A673 (cell line): ENCODE data around the gene MAST3.

Source experiments
- EZH2 ChIP-seq: fragments of 200-600 bp; sonication (generic); IDR thresholded peaks from 2 replicates; pipeline ENCODE4 v1.6.1; 2017; ENCODE audit warnings: borderline replicate concordance, low read depth, mild to moderate bottlenecking, mixed read lengths, antibody characterized with exemption, low read length; ENCODE audit not compliant: poor library complexity, severe bottlenecking
- TF ChIP-seq, protein P1 (sequence below): fragments of 300-800, 200-600 bp; sonication (generic); conservative IDR thresholded peaks from 2 replicates; pipeline ENCODE4 v1.5.1; 2017; ENCODE audit warnings: low read depth, mild to moderate bottlenecking, antibody characterized with exemption, low read length, moderate library complexity, mixed read lengths

DNA sequence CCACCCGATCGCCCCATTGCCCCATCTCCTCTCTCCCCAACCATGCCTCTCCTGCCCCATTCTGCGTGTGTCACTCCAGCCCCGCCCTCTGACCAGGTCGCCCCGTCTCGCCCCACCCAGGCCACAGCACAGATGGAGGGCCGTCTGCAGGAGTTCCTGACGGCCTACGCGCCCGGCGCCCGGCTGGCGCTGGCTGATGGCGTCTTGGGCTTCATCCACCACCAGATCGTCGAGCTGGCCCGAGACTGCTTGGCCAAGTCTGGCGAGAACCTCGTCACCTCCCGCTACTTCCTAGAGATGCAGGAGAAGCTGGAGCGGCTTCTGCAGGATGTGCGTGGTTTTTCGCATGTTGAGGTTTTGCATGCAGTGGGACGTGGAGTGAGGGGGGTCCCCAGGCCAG, 26.2 kb downstream of the MAST3 start:
- TF ChIP-seq, protein P1, sequence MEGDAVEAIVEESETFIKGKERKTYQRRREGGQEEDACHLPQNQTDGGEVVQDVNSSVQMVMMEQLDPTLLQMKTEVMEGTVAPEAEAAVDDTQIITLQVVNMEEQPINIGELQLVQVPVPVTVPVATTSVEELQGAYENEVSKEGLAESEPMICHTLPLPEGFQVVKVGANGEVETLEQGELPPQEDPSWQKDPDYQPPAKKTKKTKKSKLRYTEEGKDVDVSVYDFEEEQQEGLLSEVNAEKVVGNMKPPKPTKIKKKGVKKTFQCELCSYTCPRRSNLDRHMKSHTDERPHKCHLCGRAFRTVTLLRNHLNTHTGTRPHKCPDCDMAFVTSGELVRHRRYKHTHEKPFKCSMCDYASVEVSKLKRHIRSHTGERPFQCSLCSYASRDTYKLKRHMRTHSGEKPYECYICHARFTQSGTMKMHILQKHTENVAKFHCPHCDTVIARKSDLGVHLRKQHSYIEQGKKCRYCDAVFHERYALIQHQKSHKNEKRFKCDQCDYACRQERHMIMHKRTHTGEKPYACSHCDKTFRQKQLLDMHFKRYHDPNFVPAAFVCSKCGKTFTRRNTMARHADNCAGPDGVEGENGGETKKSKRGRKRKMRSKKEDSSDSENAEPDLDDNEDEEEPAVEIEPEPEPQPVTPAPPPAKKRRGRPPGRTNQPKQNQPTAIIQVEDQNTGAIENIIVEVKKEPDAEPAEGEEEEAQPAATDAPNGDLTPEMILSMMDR = no peak
- TF ChIP-seq EZH2 = no peak
